Rectal smooth muscle tissue (tissue), 1 donor: ENCODE measurements around the gene SPATA32.

Experiments used
- H3K27ac ChIP-seq: one replicate; pipeline ENCODE4 v1.7.0; 2013; ENCODE audit warnings: low read depth, low read length, inconsistent platforms
- H3K27me3 ChIP-seq: one replicate; pipeline ENCODE4 v1.7.0; 2013; ENCODE audit warnings: low read length; ENCODE audit not compliant: control insufficient read depth, insufficient read depth
- H3K36me3 ChIP-seq: one replicate; pipeline ENCODE4 v1.7.0; 2013; ENCODE audit warnings: low read length; ENCODE audit not compliant: control insufficient read depth, insufficient read depth
- H3K4me1 ChIP-seq: one replicate; pipeline ENCODE4 v1.7.0; 2013; ENCODE audit warnings: low read length; ENCODE audit not compliant: control insufficient read depth, insufficient read depth
- H3K4me3 ChIP-seq: one replicate; pipeline ENCODE4 v1.7.0; 2013; ENCODE audit warnings: low read length
- H3K9ac ChIP-seq: one replicate; pipeline ENCODE4 v1.7.0; 2013; ENCODE audit warnings: low read length

The SPATA32 gene

GRCh38 chr17:45277216-45277849 lies 15.4 kb upstream of the SPATA32 start:
- Histone ChIP-seq H3K36me3 (peaks cover 21% of the 10 kb centered on the region), H3K4me1 (peaks cover 20% of the 10 kb centered on the region), H3K9ac (no peak overlapping the region), H3K27me3 (no peaks in the 10 kb centered on the region), H3K4me3 (no peak overlapping the region), H3K27ac (peak overlapping the region; percentile 52)

- Histone ChIP-seq H3K9ac (no peak overlapping the region), H3K4me1 (peaks cover 16% of the 10 kb centered on the region), H3K36me3 (peaks cover 25% of the 10 kb centered on the region), H3K27me3 (no peaks in the 10 kb centered on the region), H3K27ac (peak overlapping the region; percentile 51), H3K4me3 (no peak overlapping the region)
Observed at GRCh38 chr17:45276031-45276430, 14.1 kb upstream of the SPATA32 start.

- Histone ChIP-seq H3K4me3 (no peak overlapping the region), H3K27ac (no peak overlapping the region), H3K27me3 (no peaks in the 10 kb centered on the region), H3K36me3 (peaks cover 39% of the 10 kb centered on the region), H3K4me1 (peaks cover 16% of the 10 kb centered on the region), H3K9ac (no peak overlapping the region)
Observed at GRCh38 chr17:45274033-45274432, 12.1 kb upstream of the SPATA32 start.

- Histone ChIP-seq H3K4me1 (peaks cover 16% of the 10 kb centered on the region), H3K27ac (no peak overlapping the region), H3K4me3 (no peak overlapping the region), H3K9ac (no peak overlapping the region), H3K36me3 (peaks cover 42% of the 10 kb centered on the region), H3K27me3 (no peaks in the 10 kb centered on the region)
Observed at GRCh38 chr17:45273551-45273957, 11.7 kb upstream of the SPATA32 start.

GRCh38 chr17:45271603-45272002 lies 9.7 kb upstream of the SPATA32 start:
- Histone ChIP-seq H3K9ac (no peak overlapping the region), H3K36me3 (peaks cover 59% of the 10 kb centered on the region), H3K27ac (no peak overlapping the region), H3K27me3 (no peaks in the 10 kb centered on the region), H3K4me1 (peaks cover 5% of the 10 kb centered on the region), H3K4me3 (no peak overlapping the region)

GRCh38 chr17:45270828-45271418 lies 9.0 kb upstream of the SPATA32 start:
- no peaks in the 10 kb centered on the region for H3K27me3 ChIP-seq
- no peaks in the 10 kb centered on the region for H3K4me1 ChIP-seq
- no peak overlapping the region for H3K4me3 ChIP-seq
- H3K36me3 ChIP-seq, result peaks cover 60% of the 10 kb centered on the region
- H3K9ac ChIP-seq, result no peak overlapping the region
- no peak overlapping the region for H3K27ac ChIP-seq

GRCh38 chr17:45269912-45270311 lies 8.0 kb upstream of the SPATA32 start:
- H3K27ac ChIP-seq, result no peak overlapping the region
- no peaks in the 10 kb centered on the region for H3K27me3 ChIP-seq
- no peaks in the 10 kb centered on the region for H3K4me1 ChIP-seq
- H3K36me3 ChIP-seq, result peaks cover 61% of the 10 kb centered on the region
- H3K4me3 ChIP-seq, result no peak overlapping the region
- H3K9ac ChIP-seq, result no peak overlapping the region

GRCh38 chr17:45267436-45268055 lies 5.7 kb upstream of the SPATA32 start:
- Histone ChIP-seq H3K9ac (no peak overlapping the region), H3K27me3 (no peaks in the 10 kb centered on the region), H3K4me1 (peaks cover 2% of the 10 kb centered on the region), H3K4me3 (no peak overlapping the region), H3K36me3 (peaks cover 62% of the 10 kb centered on the region), H3K27ac (no peak overlapping the region)

- no peak overlapping the region for H3K27ac ChIP-seq
- H3K36me3 ChIP-seq, result peaks cover 59% of the 10 kb centered on the region
- no peaks in the 10 kb centered on the region for H3K27me3 ChIP-seq
Observed at GRCh38 chr17:45266372-45266926, 4.6 kb upstream of the SPATA32 start.

GRCh38 chr17:45265821-45266220 lies 3.9 kb upstream of the SPATA32 start:
- Histone ChIP-seq H3K36me3 (peaks cover 56% of the 10 kb centered on the region), H3K27me3 (no peaks in the 10 kb centered on the region), H3K27ac (no peak overlapping the region)

More at GRCh38 chr17:45266372-45266926, 4.6 kb upstream of the SPATA32 start:
- Histone ChIP-seq H3K4me1 (peaks cover 5% of the 10 kb centered on the region), H3K4me3 (no peak overlapping the region), H3K9ac (no peak overlapping the region)

GRCh38 chr17:45264988-45265387 lies 3.1 kb upstream of the SPATA32 start:
- Histone ChIP-seq H3K36me3 (peaks cover 48% of the 10 kb centered on the region), H3K9ac (no peak overlapping the region), H3K4me1 (peaks cover 6% of the 10 kb centered on the region), H3K4me3 (no peak overlapping the region), H3K27me3 (no peaks in the 10 kb centered on the region), H3K27ac (no peak overlapping the region)

More at GRCh38 chr17:45265821-45266220, 3.9 kb upstream of the SPATA32 start:
- peaks cover 6% of the 10 kb centered on the region for H3K4me1 ChIP-seq
- H3K9ac ChIP-seq, result no peak overlapping the region
- H3K4me3 ChIP-seq, result no peak overlapping the region

GRCh38 chr17:45264430-45264829 lies 2.5 kb upstream of the SPATA32 start:
- H3K9ac ChIP-seq, result no peak overlapping the region
- peaks cover 6% of the 10 kb centered on the region for H3K4me1 ChIP-seq
- no peaks in the 10 kb centered on the region for H3K27me3 ChIP-seq
- H3K27ac ChIP-seq, result no peak overlapping the region
- no peak overlapping the region for H3K4me3 ChIP-seq
- H3K36me3 ChIP-seq, result peaks cover 43% of the 10 kb centered on the region
